Endothelial cell (in vitro differentiated cells): ENCODE data around the gene SLC24A3. TPM values are rescaled to one million over a fixed set of nuclear protein-coding genes. Genes with fewer than 3 reads are reported as not detected.

Source experiments
- DNase-seq: peaks from one replicate; pipeline ENCODE4 v3.0.0; 2021; ENCODE audit warnings: low spot score
- H3K27ac Mint-ChIP-seq: one replicate; pipeline ENCODE4 v1.8.0; 2021; ENCODE audit warnings: mixed read lengths, inconsistent platforms; ENCODE audit not compliant: unreplicated experiment
- H3K27me3 Mint-ChIP-seq: one replicate; pipeline ENCODE4 v1.8.0; 2021; ENCODE audit warnings: mild to moderate bottlenecking, moderate library complexity, mixed read lengths, inconsistent platforms; ENCODE audit not compliant: unreplicated experiment
- H3K36me3 Mint-ChIP-seq: one replicate; pipeline ENCODE4 v1.8.0; 2021; ENCODE audit warnings: mild to moderate bottlenecking, low read depth, mixed read lengths, inconsistent platforms; ENCODE audit not compliant: unreplicated experiment
- H3K4me1 Mint-ChIP-seq: one replicate; pipeline ENCODE4 v1.8.0; 2021; ENCODE audit warnings: mild to moderate bottlenecking, mixed read lengths, inconsistent platforms; ENCODE audit not compliant: unreplicated experiment
- H3K4me3 Mint-ChIP-seq: one replicate; pipeline ENCODE4 v1.8.0; 2021; ENCODE audit warnings: mild to moderate bottlenecking, mixed read lengths, inconsistent platforms; ENCODE audit not compliant: unreplicated experiment
- H3K9me3 Mint-ChIP-seq: one replicate; pipeline ENCODE4 v1.8.0; 2021; ENCODE audit warnings: mixed read lengths, inconsistent platforms; ENCODE audit not compliant: unreplicated experiment
- CTCF ChIP-seq: fragments of 200-600 bp; sonication (generic); IDR thresholded peaks from one replicate; pipeline ENCODE4 v1.5.0; 2021; ENCODE audit warnings: antibody characterized with exemption; ENCODE audit not compliant: unreplicated experiment
- total RNA-seq: library from RNA; stranded (reverse); fragmentation: NEBNext Ultra II Directional; extraction: Animal tissue kit (Norgen Biotek cat#: 25700); gene quantifications from one replicate; pipeline ENCODE4 v1.2.1, GENCODE V29; 2021; ENCODE audit not compliant: unreplicated experiment

SLC24A3 gene
- total RNA-seq, 1 donor from 2014 or later: 0.15 TPM

- Mint-ChIP-seq H3K36me3 (no peaks in the 10 kb centered on the region), H3K27me3 (no peaks in the 10 kb centered on the region), H3K4me1 (peaks cover 14% of the 10 kb centered on the region), H3K27ac (no peak overlapping the region), H3K9me3 (no peaks in the 10 kb centered on the region), H3K4me3 (no peak overlapping the region)
- DNase-seq: no peak
- no peak for TF ChIP-seq CTCF
Measured at GRCh38 chr20:19301142-19301541, 88.7 kb downstream of the SLC24A3 start.

GRCh38 chr20:19301843-19302242, 89.4 kb downstream of the SLC24A3 start:
- Mint-ChIP-seq H3K36me3 (no peaks in the 10 kb centered on the region), H3K4me1 (peaks cover 14% of the 10 kb centered on the region), H3K27ac (no peak overlapping the region), H3K4me3 (no peak overlapping the region), H3K27me3 (no peaks in the 10 kb centered on the region), H3K9me3 (no peaks in the 10 kb centered on the region)
- no peak for DNase-seq
- no peak for TF ChIP-seq CTCF

- Mint-ChIP-seq H3K4me1 (peaks cover 13% of the 10 kb centered on the region), H3K27me3 (no peaks in the 10 kb centered on the region), H3K4me3 (no peak overlapping the region), H3K9me3 (no peaks in the 10 kb centered on the region), H3K27ac (no peak overlapping the region), H3K36me3 (no peaks in the 10 kb centered on the region)
- DNase-seq: no peak
- TF ChIP-seq CTCF: no peak
Measured at GRCh38 chr20:19302714-19303113, 90.3 kb downstream of the SLC24A3 start.

GRCh38 chr20:19304389-19304788, 91.9 kb downstream of the SLC24A3 start:
- no peak overlapping the region for H3K4me3 Mint-ChIP-seq
- DNase-seq: no peak
- TF ChIP-seq CTCF: no peak
- no peaks in the 10 kb centered on the region for H3K9me3 Mint-ChIP-seq
- H3K27me3 Mint-ChIP-seq: no peaks in the 10 kb centered on the region
- peaks cover 6% of the 10 kb centered on the region for H3K4me1 Mint-ChIP-seq
- no peaks in the 10 kb centered on the region for H3K36me3 Mint-ChIP-seq
- no peak overlapping the region for H3K27ac Mint-ChIP-seq

GRCh38 chr20:19304886-19305415, 92.5 kb downstream of the SLC24A3 start:
- no peak overlapping the region for H3K27ac Mint-ChIP-seq
- H3K27me3 Mint-ChIP-seq: peaks cover 1% of the 10 kb centered on the region
- peaks cover 6% of the 10 kb centered on the region for H3K4me1 Mint-ChIP-seq
- no peak for TF ChIP-seq CTCF
- H3K9me3 Mint-ChIP-seq: no peaks in the 10 kb centered on the region
- no peaks in the 10 kb centered on the region for H3K36me3 Mint-ChIP-seq
- no peak overlapping the region for H3K4me3 Mint-ChIP-seq
- DNase-seq: no peak
